HL-60 (cell line): ENCODE data around the gene MAPK1.
A peak's percentile ranks its signal among the peaks of the same experiment; 100 is the strongest.

Experiments used
- GABPA ChIP-seq: IDR thresholded peaks from 2 replicates; pipeline ENCODE4 v1.6.1; 2012; ENCODE audit warnings: low read depth
- TF ChIP-seq, protein P1 (sequence below): IDR thresholded peaks from one replicate; pipeline ENCODE4 v1.5.1; 2011; ENCODE audit warnings: low read length, control low read depth, inconsistent platforms; ENCODE audit not compliant: insufficient read depth

DNA sequence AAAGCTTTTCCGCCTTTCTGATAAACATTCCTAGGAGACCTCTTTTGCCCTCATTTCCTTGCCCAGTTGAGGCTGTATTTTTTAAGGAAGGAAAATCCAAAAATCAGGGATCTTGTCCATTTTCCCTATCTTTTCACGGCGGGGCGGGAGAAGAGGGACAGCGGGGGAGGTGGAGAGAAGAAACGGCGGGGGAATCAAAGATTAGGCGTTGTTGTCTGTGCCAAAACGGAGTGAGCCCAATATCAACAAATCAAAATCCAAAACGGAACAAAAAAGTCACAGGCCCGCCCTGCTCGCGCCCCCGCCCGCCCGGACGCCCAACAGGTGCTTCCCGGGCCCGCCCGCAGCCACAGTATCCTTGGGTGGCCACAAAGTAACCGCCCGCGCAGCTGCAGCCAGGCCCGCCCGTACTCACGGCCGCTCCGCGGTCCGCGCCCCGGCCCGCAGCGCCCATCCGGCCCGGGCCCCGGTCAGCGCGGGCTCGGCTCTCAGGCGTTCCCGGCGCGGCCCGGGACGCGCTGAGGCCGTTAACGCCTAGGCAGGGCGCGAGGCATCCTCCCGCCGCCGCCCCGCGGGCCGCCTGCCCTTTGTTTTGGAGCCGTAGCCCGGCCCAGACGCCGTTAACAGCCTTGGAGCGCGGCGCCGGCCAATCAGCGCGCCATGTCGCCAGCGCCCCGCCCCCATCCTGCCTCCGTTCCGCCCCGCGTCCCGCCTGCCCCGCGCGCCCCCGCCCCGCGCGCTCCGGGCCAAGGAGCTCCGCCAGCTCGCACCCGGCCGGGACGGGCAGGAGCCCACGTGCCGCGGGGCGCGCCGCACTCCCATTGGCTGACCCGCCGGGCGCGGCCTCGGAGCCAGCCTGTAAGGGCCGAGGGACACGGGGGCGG is 132.0 kb downstream of the MAPK1 start, which contains the start of gene YPEL1:
- 0 out of 2 replicates have a peak, but pooled peaks have one; percentile 10 for TF ChIP-seq GABPA
- TF ChIP-seq, protein P1, sequence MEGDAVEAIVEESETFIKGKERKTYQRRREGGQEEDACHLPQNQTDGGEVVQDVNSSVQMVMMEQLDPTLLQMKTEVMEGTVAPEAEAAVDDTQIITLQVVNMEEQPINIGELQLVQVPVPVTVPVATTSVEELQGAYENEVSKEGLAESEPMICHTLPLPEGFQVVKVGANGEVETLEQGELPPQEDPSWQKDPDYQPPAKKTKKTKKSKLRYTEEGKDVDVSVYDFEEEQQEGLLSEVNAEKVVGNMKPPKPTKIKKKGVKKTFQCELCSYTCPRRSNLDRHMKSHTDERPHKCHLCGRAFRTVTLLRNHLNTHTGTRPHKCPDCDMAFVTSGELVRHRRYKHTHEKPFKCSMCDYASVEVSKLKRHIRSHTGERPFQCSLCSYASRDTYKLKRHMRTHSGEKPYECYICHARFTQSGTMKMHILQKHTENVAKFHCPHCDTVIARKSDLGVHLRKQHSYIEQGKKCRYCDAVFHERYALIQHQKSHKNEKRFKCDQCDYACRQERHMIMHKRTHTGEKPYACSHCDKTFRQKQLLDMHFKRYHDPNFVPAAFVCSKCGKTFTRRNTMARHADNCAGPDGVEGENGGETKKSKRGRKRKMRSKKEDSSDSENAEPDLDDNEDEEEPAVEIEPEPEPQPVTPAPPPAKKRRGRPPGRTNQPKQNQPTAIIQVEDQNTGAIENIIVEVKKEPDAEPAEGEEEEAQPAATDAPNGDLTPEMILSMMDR = no peak
